ENCODE results near the gene ABCA7. TPM values are rescaled to one million over a fixed set of nuclear protein-coding genes. Genes with fewer than 3 reads are reported as not detected.
A peak's percentile ranks its signal among the peaks of the same experiment; 100 is the strongest.

ABCA7 gene
- total RNA-seq, 1 donor from 2014 or later = 110 TPM

- peak; percentile 13 for DNase-seq
- Mint-ChIP-seq H3K27ac (ENCODE audit: unreplicated experiment) (no peak overlapping the region), H3K4me3 (ENCODE audit: unreplicated experiment) (no peak overlapping the region), H3K9me3 (ENCODE audit: unreplicated experiment) (peaks cover 4% of the 10 kb centered on the region), H3K36me3 (ENCODE audit: unreplicated experiment) (no peaks in the 10 kb centered on the region), H3K4me1 (ENCODE audit: low read depth, unreplicated experiment) (no peaks in the 10 kb centered on the region), H3K27me3 (ENCODE audit: unreplicated experiment) (peaks cover 9% of the 10 kb centered on the region)
- TF ChIP-seq, protein P1, sequence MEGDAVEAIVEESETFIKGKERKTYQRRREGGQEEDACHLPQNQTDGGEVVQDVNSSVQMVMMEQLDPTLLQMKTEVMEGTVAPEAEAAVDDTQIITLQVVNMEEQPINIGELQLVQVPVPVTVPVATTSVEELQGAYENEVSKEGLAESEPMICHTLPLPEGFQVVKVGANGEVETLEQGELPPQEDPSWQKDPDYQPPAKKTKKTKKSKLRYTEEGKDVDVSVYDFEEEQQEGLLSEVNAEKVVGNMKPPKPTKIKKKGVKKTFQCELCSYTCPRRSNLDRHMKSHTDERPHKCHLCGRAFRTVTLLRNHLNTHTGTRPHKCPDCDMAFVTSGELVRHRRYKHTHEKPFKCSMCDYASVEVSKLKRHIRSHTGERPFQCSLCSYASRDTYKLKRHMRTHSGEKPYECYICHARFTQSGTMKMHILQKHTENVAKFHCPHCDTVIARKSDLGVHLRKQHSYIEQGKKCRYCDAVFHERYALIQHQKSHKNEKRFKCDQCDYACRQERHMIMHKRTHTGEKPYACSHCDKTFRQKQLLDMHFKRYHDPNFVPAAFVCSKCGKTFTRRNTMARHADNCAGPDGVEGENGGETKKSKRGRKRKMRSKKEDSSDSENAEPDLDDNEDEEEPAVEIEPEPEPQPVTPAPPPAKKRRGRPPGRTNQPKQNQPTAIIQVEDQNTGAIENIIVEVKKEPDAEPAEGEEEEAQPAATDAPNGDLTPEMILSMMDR (IDR thresholded peaks at IDR 0.05; ENCODE audit: partially characterized antibody, unreplicated experiment) = no peak
Observed at GRCh38 chr19:1008268-1009040, 31.5 kb upstream of the ABCA7 start.

DNA sequence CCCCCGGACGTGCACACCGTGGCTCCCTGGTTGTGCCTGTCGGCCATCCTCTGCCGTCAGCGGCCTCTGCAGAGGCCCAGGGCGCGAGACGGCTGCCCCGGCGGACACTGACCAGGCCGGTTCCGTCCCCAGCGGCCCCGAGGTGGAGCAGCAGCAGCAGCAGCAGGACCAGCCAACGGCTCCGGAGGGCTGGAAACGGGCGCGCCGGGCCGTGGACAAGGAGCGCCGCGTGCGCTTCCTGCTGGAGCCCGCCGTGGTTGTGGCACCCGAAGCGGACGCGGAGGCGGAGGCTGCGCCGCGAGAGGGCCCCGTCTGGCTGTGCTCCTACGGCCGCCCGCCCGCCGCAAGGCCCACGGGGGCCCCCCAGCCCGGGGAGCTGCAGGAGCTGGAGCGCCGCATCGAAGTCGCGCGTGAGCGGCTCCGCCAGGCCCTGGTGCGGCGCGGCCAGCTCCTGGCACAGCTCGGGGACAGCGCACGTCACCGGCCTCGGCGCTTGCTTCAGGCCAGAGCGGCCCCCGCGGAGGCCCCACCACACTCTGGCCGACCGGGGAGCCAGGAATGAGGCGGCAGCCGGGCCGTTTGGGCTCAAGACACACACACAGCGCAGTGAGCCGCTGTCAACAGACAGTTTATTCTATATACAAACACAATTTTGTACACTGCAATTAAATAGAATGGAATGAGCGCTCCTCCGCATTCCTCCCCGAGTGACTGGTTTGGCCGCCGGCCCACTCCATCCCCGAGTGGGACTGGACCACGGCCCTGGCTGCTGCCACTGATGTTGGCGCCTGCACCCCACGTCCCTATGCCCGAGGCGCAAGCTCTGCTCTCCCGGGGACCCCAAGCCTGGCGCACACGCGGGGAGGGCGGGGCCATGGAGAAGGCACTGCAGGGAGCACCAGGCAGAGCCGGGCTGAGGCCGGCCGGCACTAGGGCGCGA is 30.6 kb upstream of the ABCA7 start:
- Mint-ChIP-seq H3K27me3 (ENCODE audit: unreplicated experiment) (peaks cover 5% of the 10 kb centered on the region), H3K9me3 (ENCODE audit: unreplicated experiment) (peaks cover 3% of the 10 kb centered on the region), H3K4me3 (ENCODE audit: unreplicated experiment) (no peak overlapping the region), H3K4me1 (ENCODE audit: low read depth, unreplicated experiment) (no peaks in the 10 kb centered on the region), H3K36me3 (ENCODE audit: unreplicated experiment) (no peaks in the 10 kb centered on the region), H3K27ac (ENCODE audit: unreplicated experiment) (no peak overlapping the region)
- peak; percentile 21 for DNase-seq
- TF ChIP-seq, protein P1 (IDR thresholded peaks at IDR 0.05; ENCODE audit: partially characterized antibody, unreplicated experiment) = no peak

GRCh38 chr19:1009981-1010538 is 29.8 kb upstream of the ABCA7 start:
- Mint-ChIP-seq H3K27me3 (ENCODE audit: unreplicated experiment) (peaks cover 4% of the 10 kb centered on the region), H3K9me3 (ENCODE audit: unreplicated experiment) (peaks cover 3% of the 10 kb centered on the region), H3K4me3 (ENCODE audit: unreplicated experiment) (no peak overlapping the region), H3K27ac (ENCODE audit: unreplicated experiment) (no peak overlapping the region), H3K36me3 (ENCODE audit: unreplicated experiment) (no peaks in the 10 kb centered on the region), H3K4me1 (ENCODE audit: low read depth, unreplicated experiment) (no peaks in the 10 kb centered on the region)
- TF ChIP-seq, protein P1 (IDR thresholded peaks at IDR 0.05; ENCODE audit: partially characterized antibody, unreplicated experiment) = no peak
- DNase-seq = peak; percentile 32

DNA sequence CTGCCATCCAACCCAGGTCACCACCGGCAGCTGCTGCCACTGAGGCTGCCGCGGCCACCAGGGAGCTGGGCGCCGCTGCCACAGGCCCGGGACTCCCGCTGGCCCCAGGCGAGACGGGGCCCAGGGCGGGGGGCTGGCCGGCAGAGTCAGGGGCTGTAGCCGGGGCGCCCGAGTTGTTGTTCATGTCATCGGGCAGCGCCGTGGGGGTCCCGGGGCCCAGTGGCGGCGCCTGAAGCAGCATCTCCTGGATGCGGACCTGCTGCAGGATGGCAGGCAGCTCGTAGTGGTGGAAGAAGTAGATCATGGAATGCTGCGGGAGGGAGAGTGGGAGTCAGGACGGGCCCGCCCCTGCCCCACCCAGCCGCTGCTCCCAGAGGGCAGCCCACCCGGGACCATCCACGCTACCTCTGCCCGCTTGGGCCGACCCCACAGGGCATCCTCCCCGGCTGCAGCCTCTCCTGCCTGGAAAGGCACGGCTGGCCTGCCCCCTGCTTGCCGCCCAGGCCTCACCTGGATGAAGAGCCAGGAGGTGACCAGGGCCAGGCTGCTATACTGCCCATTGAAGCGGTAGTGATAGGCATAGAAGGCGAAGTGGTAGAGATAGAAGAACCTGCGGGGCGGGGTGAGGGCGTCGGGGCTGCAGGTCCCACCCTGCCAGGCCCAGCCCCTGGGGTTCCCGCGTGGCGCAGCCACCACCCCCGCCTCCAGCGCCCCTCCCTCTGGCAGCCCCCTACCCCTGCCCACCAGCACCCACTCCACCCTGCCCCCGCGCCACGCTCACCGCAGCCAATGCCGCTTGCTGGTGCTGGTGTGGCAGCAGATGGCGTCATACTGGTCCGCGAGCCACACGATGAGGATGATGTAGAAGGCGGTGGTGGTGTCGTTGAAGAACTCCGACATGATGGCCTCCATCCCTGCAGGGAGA is 29.1 kb upstream of the ABCA7 start:
- no peak overlapping the region for H3K27ac Mint-ChIP-seq (ENCODE audit: unreplicated experiment)
- H3K36me3 Mint-ChIP-seq (ENCODE audit: unreplicated experiment) = no peaks in the 10 kb centered on the region
- H3K27me3 Mint-ChIP-seq (ENCODE audit: unreplicated experiment) = peaks cover 3% of the 10 kb centered on the region
- H3K9me3 Mint-ChIP-seq (ENCODE audit: unreplicated experiment) = peaks cover 1% of the 10 kb centered on the region
- DNase-seq = peak; percentile 18
- peaks cover under 1% of the 10 kb centered on the region for H3K4me1 Mint-ChIP-seq (ENCODE audit: low read depth, unreplicated experiment)
- no peak overlapping the region for H3K4me3 Mint-ChIP-seq (ENCODE audit: unreplicated experiment)
- TF ChIP-seq, protein P1 (IDR thresholded peaks at IDR 0.05; ENCODE audit: partially characterized antibody, unreplicated experiment) = no peak
